AG09319 (cell line): ENCODE measurements around the gene HOXD3.

ENCODE experiments used
- DNase-seq: peaks from one replicate; pipeline ENCODE4 v3.0.0-alpha.2; 2010; ENCODE audit warnings: low read depth; ENCODE audit errors: extremely low read depth
- TF ChIP-seq, protein P1 (sequence below): IDR thresholded peaks from 2 replicates; pipeline ENCODE4 v1.5.1; 2011; ENCODE audit warnings: low read depth, mild to moderate bottlenecking, inconsistent platforms, low read length, moderate library complexity

HOXD3 gene

GRCh38 chr2:176111846-176112374, 45.2 kb upstream of the HOXD3 start:
- DNase-seq: no peak
- TF ChIP-seq, protein P1, sequence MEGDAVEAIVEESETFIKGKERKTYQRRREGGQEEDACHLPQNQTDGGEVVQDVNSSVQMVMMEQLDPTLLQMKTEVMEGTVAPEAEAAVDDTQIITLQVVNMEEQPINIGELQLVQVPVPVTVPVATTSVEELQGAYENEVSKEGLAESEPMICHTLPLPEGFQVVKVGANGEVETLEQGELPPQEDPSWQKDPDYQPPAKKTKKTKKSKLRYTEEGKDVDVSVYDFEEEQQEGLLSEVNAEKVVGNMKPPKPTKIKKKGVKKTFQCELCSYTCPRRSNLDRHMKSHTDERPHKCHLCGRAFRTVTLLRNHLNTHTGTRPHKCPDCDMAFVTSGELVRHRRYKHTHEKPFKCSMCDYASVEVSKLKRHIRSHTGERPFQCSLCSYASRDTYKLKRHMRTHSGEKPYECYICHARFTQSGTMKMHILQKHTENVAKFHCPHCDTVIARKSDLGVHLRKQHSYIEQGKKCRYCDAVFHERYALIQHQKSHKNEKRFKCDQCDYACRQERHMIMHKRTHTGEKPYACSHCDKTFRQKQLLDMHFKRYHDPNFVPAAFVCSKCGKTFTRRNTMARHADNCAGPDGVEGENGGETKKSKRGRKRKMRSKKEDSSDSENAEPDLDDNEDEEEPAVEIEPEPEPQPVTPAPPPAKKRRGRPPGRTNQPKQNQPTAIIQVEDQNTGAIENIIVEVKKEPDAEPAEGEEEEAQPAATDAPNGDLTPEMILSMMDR: no peak

GRCh38 chr2:176112375-176113302, 44.5 kb upstream of the HOXD3 start:
- no peak for DNase-seq
- TF ChIP-seq, protein P1: no peak

DNA sequence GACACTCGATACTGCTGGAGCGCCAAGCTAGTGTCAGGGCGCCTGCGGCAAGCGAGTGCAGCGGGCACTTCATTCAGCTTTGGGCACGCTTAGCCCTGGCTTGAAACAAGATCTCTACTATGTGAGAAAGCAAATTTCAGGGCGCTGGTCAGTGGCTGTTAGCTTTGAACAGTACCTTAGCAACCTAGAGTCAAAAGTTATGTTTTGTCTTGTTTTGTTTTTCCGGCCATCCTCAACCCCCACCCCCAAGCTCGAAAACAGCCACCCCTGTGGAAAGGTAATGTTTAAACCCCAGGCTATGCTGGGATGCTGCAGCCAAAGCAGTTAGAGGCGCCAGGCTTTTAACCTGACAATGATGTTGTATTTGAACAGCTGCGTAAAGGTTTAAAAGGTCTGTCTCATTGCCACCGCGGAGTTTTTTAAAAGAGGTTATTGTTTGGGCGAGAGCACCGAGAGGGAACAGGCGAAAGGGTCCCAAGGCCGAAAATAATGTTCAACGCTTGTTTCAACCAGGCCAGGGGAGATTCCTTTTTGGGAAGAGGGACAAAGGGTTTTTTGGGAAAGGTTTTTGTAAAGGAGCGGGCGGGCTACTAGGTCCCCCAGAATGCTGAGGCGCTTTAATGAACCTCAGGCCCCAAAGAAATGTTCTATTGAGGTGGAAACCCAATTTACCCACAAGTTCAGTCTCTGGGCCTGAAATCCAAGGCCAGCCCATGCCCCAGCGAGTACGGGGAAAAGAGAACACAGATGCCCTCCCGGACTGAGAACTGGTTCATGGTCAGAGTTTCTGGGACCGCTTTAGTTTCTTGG, 42.8 kb upstream of the HOXD3 start:
- TF ChIP-seq, protein P1: no peak
- no peak for DNase-seq

- no peak for DNase-seq
- TF ChIP-seq, protein P1: no peak
Observed at GRCh38 chr2:176114930-176115625, 42.0 kb upstream of the HOXD3 start.

DNA sequence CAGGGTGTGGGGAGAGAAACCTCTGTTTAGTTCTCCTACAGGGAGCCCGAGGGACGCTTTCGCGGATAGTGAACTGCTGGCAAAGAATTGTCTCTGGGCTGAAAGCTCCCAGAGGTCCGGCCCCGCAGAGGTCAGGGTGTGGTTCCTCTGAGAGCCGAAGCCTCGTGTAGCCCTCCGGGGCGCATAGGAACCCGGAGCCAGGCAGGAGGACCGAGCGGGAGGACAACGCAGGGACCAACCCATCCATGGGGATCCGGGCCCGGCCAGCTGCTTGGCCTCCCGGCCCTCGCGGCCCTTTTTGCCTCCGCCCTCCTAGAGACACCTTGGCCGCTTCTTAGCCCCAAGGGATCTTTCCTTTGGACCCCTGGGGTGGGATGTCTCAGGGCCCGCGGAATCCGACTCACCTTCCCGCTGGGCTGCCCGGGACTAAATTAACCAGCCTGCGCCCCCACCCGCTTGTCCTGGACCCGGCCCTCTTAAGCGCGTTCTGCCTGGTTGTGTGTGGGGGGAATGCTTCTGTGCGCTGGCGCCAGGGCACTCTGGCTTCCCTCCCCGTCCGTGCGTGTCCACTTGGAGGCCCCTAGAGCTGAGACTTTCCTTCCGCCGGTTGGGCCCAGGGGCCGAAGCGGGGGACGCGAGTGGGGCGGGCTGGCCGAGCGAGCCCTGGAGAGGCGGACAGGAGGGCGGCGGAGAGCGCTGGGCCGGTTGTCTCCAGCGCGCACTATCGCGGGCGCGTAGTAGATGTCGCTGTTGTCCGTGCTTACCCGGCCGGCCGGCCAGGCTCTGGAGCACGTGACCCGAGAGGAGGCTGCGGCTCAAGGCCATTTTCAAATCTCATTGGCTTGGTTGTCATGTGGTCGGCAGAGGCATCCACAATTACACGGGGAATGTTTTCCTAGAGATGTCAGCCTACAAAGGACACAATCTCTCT, 41.0 kb upstream of the HOXD3 start, which contains the start of gene HOXD10:
Gene HOXD10, plus strand, starts transcription at position 896 of the 931 bp plus-strand sequence. CDS start 56 bp downstream, outside the sequence.
- DNase-seq: no peak
- TF ChIP-seq, protein P1: no peak

- TF ChIP-seq, protein P1: no peak
- no peak for DNase-seq
Observed at GRCh38 chr2:176117162-176117822, 39.8 kb upstream of the HOXD3 start.
